Heart left ventricle (tissue), 16 donors: ENCODE measurements around the gene LRIG1. TPM values are rescaled to one million over a fixed set of nuclear protein-coding genes. Genes with fewer than 3 reads are reported as not detected.
A peak's percentile ranks its signal among the peaks of the same experiment; 100 is the strongest.

Experiments
- ATAC-seq, 4 donors: fragments of 200-7000 bp; cut with Tn5 transposase; one replicate each; pipeline ENCODE4 v1.9.1; 2020 to 2022; ENCODE audit warnings: moderate library complexity in 4 of 4, mild to moderate bottlenecking in 3 of 4, moderate number of reproducible peaks in 1 of 4
- DNase-seq, 5 donors: peaks; one replicate each; pipeline ENCODE4 v3.0.0-alpha.2; 2020
- H3K27ac ChIP-seq, 12 donors: fragments of 200-600 bp; sonication (generic) in 4 of 12; one replicate each; pipeline versions ENCODE4 v1.5.0 to v1.8.0; 2016 to 2022; ENCODE audit warnings: mild to moderate bottlenecking in 2 of 12
- H3K27me3 ChIP-seq, 9 donors: fragments of 200-600 bp; sonication (generic) in 2 of 9; one replicate each; pipeline versions ENCODE4 v1.5.1 to v1.8.0; 2016 to 2022; ENCODE audit warnings: mild to moderate bottlenecking in 3 of 9
- H3K36me3 ChIP-seq, 9 donors: fragments of 200-600 bp; sonication (generic) in 2 of 9; one replicate each; pipeline versions ENCODE4 v1.5.0 to v1.8.0; 2018 to 2022; ENCODE audit warnings: mild to moderate bottlenecking in 2 of 9
- H3K4me1 ChIP-seq, 12 donors: fragments of 200-600 bp; sonication (generic) in 4 of 12; one replicate each; pipeline versions ENCODE4 v1.5.0 to v1.8.0; 2016 to 2022; ENCODE audit warnings: mild to moderate bottlenecking in 3 of 12
- H3K4me3 ChIP-seq, 12 donors: fragments of 200-600 bp; sonication (generic) in 4 of 12; one replicate each; pipeline versions ENCODE4 v1.5.0 to v1.8.0; 2017 to 2022; ENCODE audit warnings: mild to moderate bottlenecking in 9 of 12, moderate library complexity in 4 of 12
- H3K9me3 ChIP-seq, 12 donors: fragments of 200-600 bp; sonication (generic) in 4 of 12; one replicate each; pipeline versions ENCODE4 v1.5.0 to v1.8.0; 2016 to 2022; ENCODE audit warnings: mild to moderate bottlenecking in 1 of 12
- POLR2A ChIP-seq, 2 donors: fragments of 450-650 bp; IDR thresholded peaks; one replicate each; pipeline ENCODE4 v1.6.1; 2017; ENCODE audit warnings: antibody characterized with exemption in 2 of 2, mild to moderate bottlenecking in 2 of 2, moderate library complexity in 2 of 2
- WGBS, 4 donors: extraction: QIAGEN DNeasy Blood & Tissue Kit in 2 of 4; methylation state at CpG; one replicate each; pipeline versions ENCODE4 v1.1.5 to v1.1.7; 2013 to 2018; 5-methylcytosine and 5-hydroxymethylcytosine counted together
- intact Hi-C, 10 donors: fragments of 100-400 bp; cut with DNase I; formaldehyde crosslinking; loops; one replicate each; pipeline versions ENCODE4 v1.11.1 to v1.14.2; 2022
- polyA plus RNA-seq, 2 donors: library from polyadenylated mRNA; stranded (reverse); fragments of 200-250 nt; gene quantifications; one replicate each; pipeline ENCODE4 v1.2.3, GENCODE V29; 2013
- total RNA-seq, 9 donors: library from RNA; depleted of rRNA in 2 of 9; stranded (reverse); fragments of >200 nt in 2 of 9; fragmentation: NEBNext Ultra II Directional in 3 of 9; extraction: Animal tissue kit (Norgen Biotek cat#: 25700) in 3 of 9; gene quantifications; one replicate each; pipeline versions ENCODE4 v1.1.0 to v1.2.4, GENCODE V29; 2016 to 2023
- TF ChIP-seq, protein P1 (sequence below), 12 donors: fragments of 200-600 bp; sonication (generic) in 4 of 12; IDR thresholded peaks; one replicate each; pipeline versions ENCODE4 v1.5.0 to v1.8.0; 2018 to 2022; ENCODE audit warnings: antibody characterized with exemption in 12 of 12, mild to moderate bottlenecking in 5 of 12
- donor health status: ischemic (EF 13 %, LVEDD 7.1; RV severe dilation, severe dysfunction).
- donor health status: healthy with polysubstance abuse.
- donor health status: DM: no; HTN: yes; CAD: no.
- donor health status: DM: no; HTN: no; CAD: no.
- donor health status: ischemic (EF 25% LVEDD 6.9; RV normal size, moderate dysfunction).
- donor health status: ischemic (EF 25% LVEDD 5.7; RV mildly dilated, moderate dysfunction).
- donor health status: healthy.
- donor health status: DM: yes; HTN: yes; CAD: no.
- donor health status: ischemic (EF 35%, LVEDD 5.7; RV mildly dilated, moderate dysfunction).
- donor health status: nonischemic (EF 11% LVEDD 7.7; RV severe dilation, severe dysfunction).
- donor health status: DM: yes; HTN: yes; CAD: no.
- donor health status: PGD.
- donor health status: ischemic (EF 29% LVEDD 5.4; RV normal size, mild dysfunction).
- donor health status: nonischemic (EF 23%, LVEDD 6.1; RV moderate dilation, normal function).

Gene LRIG1
- total and polyA plus RNA-seq, 11 donors: 42.3 to 161 (median 88.8) TPM

DNA sequence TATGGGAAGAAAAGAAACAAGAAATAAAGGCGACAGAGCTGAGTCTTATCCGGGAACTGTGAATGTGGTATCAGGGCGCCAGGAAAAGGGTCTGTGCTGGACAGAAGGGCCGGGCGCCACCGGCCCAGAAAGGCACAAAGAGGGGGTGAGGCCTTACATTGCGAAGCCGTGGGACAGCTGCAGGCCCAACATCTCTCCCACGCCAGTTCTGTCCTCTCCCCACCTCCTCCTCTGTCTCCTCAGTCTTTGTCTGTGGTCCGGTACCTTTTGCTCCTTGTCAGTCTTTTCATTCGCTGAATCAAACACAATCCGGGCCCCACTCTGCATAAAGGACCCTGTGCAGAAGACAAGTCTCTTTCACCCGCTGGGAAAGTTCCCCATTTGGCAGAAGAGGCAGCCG is 81.8 kb downstream of the LRIG1 start:
- peaks cover 0 to 26% (median 13%) of the 10 kb centered on the region in 9 donors for H3K36me3 ChIP-seq
- peaks cover 0 to 79% (median 40%) of the 10 kb centered on the region in 12 donors for H3K4me1 ChIP-seq
- 85 to 91% (median 90%) methylated on average over 14 of the region's 14 CpGs for WGBS, 4 donors
- H3K27me3 ChIP-seq: no peaks in the 10 kb centered on the region
- DNase-seq (peak in 1 of 5 donors; percentile 14), ATAC-seq (no peak)
- no peak overlapping the region for H3K4me3 ChIP-seq
- TF ChIP-seq, protein P1, sequence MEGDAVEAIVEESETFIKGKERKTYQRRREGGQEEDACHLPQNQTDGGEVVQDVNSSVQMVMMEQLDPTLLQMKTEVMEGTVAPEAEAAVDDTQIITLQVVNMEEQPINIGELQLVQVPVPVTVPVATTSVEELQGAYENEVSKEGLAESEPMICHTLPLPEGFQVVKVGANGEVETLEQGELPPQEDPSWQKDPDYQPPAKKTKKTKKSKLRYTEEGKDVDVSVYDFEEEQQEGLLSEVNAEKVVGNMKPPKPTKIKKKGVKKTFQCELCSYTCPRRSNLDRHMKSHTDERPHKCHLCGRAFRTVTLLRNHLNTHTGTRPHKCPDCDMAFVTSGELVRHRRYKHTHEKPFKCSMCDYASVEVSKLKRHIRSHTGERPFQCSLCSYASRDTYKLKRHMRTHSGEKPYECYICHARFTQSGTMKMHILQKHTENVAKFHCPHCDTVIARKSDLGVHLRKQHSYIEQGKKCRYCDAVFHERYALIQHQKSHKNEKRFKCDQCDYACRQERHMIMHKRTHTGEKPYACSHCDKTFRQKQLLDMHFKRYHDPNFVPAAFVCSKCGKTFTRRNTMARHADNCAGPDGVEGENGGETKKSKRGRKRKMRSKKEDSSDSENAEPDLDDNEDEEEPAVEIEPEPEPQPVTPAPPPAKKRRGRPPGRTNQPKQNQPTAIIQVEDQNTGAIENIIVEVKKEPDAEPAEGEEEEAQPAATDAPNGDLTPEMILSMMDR (IDR thresholded peaks at IDR 0.05): no peak
- TF ChIP-seq POLR2A (IDR thresholded peaks at IDR 0.05): no peak
- peaks cover 0 to 11% (median 0%) of the 10 kb centered on the region in 12 donors for H3K9me3 ChIP-seq
- intact Hi-C loops: loop anchor here in 3 of 10 donors (5.0 kb wide), 2 partner anchors 33 to 78 kb away; no protein-coding TSS in a partner anchor
- peak overlapping the region in 9 of 12 donors; percentile 4 to 88 (median 63) for H3K27ac ChIP-seq

DNA sequence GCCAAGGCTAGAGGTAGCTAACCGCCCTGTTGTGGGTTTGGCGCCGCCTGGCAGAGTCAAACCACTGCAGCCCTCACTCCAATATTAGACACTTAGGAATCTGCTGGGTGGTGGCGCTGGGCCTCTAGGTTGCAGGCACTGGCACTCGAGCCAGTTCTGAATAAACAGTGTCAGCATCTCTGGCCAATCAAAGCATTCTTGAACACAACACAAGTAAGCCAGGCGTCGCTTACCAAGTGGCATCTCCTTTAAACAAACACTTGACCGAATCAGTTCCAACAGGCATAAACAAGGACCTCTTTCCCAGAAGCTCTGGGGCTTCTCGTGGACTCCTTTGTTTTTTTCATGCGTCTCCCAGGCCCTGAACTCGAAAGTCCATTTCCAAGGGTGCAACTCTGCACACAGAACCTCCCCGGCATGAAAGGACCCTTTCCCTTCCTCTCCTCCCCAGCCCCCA is 82.3 kb downstream of the LRIG1 start:
- ATAC-seq (peak; percentile 45 to 71 (median 68)), DNase-seq (peak in 1 of 5 donors; percentile 55)
- TF ChIP-seq, protein P1 (IDR thresholded peaks at IDR 0.05): peak in 6 of 12 donors; percentile 10 to 49 (median 27)
- no peak for TF ChIP-seq POLR2A (IDR thresholded peaks at IDR 0.05)
- Histone ChIP-seq H3K4me3 (no peak overlapping the region), H3K27me3 (no peaks in the 10 kb centered on the region), H3K9me3 (peaks cover 0 to 11% (median 0%) of the 10 kb centered on the region in 12 donors), H3K27ac (peak overlapping the region in 10 of 12 donors; percentile 3 to 88 (median 54)), H3K36me3 (peaks cover 0 to 31% (median 18%) of the 10 kb centered on the region in 9 donors), H3K4me1 (peaks cover 0 to 79% (median 37%) of the 10 kb centered on the region in 12 donors)
- 53 to 63% (median 57%) methylated on average over 11 to 12 of the region's 12 CpGs for WGBS, 4 donors
- intact Hi-C loops: loop anchor here in 3 of 10 donors (5.0 kb wide), 2 partner anchors 34 to 79 kb away; no protein-coding TSS in a partner anchor

DNA sequence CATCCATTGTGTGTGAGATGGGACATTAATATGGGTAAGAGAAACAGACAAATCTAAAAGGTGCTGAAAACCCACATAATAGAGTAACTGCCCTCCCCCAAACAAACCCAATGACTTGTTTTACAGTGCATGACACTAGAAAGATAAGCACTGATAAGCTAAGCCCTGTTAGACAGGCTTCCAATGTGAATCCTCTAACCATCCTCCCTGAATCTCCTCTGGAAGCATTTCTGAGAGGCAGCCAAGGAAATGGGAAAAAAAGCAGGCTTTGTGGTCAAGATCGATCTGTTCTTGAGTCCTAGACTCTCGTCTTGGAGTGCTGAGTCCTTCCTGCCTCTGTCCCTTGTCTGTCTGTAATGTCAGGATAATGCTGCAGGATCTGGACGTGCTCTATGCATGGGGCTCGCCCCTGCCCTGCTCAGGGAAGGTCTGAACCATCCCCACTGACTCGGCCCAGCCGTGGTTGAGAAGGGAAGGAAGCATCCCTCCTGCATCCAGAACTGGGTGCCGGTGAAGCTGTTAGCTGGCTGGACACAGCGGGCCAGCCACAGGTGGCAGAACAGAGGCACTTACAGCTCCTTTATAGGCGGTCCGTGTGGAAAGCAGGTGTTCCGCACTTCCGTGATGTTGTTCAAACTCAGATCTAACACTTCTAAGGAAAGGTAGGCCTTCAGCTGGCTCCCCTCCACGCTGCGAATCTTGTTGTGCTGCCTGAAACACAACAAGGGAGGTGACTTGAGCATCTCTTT is 84.1 kb downstream of the LRIG1 start:
- ATAC-seq: no peak
- peaks cover 0 to 5% (median 0%) of the 10 kb centered on the region in 12 donors for H3K9me3 ChIP-seq
- H3K27ac ChIP-seq: peak overlapping the region; percentile 60 to 88 (median 70)
- no peaks in the 10 kb centered on the region for H3K27me3 ChIP-seq
- H3K4me3 ChIP-seq: no peak overlapping the region
- peak in 1 of 5 donors; percentile 19 for DNase-seq
- intact Hi-C loops: loop anchor here in 3 of 10 donors (2.0 to 5.0 kb wide), 3 partner anchors 36 to 84 kb away; partner anchors contain the start of gene LRIG1 (in 1 of the 3)
- H3K4me1 ChIP-seq: peaks cover 0 to 86% (median 41%) of the 10 kb centered on the region in 12 donors
- peaks cover 0 to 49% (median 32%) of the 10 kb centered on the region in 9 donors for H3K36me3 ChIP-seq
- 64 to 71% (median 67%) methylated on average over 12 to 14 of the region's 14 CpGs for WGBS, 4 donors
- TF ChIP-seq, protein P1 (IDR thresholded peaks at IDR 0.05): no peak
- TF ChIP-seq POLR2A (IDR thresholded peaks at IDR 0.05): no peak
